Activated T-cell treated with anti-CD3 and anti-CD28 coated beads, Interleukin-2, amount 50 U/mL, for 48 hours (primary cell): ENCODE data around the gene NTRK3.

Experiments
- DNase-seq, 2 experiments: peaks; one replicate each; pipeline ENCODE4 v3.0.0-alpha.2; 2020

NTRK3 gene

DNA sequence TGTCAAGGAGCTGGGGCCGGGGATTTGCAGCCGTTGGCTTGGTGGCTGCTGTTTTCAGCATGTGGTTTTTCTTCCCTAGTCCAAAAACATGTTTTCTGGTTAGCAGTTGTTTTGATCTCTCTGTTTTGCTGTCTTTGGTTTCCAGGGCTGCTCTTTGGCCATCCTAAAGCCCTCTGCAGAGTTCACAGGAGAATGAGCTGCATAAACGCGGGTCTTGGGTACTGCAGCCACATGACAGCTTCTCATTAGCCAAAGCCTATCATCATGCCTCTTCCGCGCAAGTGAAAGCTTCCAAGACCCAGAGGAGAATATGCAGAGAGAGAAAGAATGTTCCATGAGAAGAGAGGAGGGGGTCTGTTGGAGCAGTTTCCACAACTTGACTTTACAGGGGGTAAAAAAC lies 138.5 kb downstream of the NTRK3 start:
- DNase-seq, result no peak

DNA sequence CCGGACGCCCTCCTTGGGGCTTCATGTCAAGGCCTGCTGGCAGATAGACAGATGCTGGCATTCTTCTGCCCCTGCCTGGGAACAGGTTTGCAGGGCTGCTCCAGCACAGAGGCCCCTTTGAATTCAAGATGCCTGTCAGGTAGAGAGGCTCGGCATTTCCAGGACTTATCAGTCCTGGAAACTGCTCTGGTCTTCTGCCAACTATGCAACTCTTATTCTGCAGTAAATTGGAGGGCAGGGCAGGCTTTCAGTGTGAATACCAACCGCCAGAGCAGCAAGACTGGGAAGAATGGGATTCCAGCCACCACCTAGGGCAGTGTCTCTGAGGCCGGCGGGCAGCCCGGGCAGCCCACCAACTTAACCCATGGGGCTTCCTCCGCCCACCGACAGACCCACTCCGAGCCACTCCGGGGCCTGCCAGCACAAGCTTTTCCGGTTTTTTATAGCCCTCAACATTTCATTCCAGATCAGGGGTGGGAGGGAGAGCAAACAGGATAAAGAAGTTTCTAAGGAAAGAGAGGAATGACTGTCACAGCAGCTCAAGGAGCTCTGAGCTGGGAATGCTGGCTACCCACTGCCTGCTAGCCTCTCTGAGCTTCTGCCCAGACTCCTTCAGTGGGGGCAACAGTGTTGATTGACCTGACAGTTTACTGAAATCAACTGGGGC lies 140.9 kb downstream of the NTRK3 start:
- DNase-seq, result no peak

DNA sequence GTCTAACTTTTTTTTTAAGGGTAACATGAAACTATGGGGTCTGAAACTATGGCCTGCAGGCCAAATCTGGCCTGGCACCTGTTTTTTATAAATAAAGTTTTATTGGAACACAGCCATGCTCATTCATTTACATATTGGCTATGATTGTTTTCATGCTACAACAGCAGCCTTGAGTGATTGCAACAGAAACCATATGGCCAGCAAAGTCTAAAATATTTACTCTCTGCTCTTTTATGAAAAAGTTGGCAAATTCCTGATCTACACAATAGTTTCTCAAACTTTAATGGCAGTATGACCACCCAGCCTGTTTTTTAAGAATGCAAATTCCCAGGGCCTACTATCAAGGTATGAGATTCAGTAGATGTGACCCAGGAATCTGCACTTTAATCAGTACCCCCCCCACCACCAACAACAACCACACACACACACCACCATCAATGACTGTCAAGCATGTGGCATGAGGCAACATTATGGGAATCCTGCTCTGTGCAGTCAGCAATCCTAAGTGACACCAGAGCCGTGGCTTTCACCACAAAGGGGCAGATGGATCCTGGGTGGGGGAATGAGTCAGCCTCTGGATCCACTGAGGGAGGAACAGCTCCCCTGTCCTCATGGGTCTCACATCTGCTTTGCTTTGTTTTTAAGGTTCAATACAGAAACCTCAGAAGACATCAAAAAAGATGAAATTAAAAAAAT lies 142.8 kb downstream of the NTRK3 start:
- no peak for DNase-seq

DNA sequence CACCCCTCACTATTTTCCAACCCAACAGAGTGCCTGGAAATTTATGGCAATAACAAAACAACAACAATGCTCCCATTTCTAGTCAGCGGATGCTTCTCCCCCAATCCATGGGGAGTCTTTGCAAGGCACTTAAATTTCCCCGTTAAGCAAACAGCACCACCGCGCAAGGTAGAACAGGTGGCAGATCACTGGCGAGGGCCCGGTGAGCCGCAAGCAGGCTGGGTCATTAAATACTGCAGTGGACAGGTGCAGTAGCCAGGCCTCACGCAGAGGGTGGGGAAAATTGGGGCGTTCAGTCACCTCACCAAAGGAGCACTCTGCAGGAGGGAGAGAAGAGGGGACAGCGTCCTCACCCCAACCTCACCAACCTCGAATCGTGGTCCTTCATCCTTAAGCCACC lies 147.5 kb downstream of the NTRK3 start:
- DNase-seq, result no peak

DNA sequence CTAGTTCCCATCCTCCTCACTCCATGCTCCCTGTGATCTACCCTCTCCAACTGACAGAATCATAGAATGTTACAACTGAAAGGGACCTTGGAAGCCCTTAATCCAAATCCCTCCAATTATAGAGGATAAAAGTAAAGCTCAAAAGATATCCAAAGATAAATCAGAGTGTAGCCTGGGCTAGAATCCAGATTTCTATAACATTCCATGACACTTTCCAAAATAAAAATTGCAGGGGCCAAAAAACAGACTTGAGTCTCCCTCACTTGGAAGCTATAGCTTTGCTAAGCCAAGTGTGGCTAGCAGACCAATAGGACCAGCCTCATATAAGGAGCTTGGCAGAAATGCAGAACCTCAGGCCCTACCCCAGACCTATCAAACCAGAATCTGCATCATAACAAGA lies 148.1 kb downstream of the NTRK3 start:
- DNase-seq, result no peak

DNA sequence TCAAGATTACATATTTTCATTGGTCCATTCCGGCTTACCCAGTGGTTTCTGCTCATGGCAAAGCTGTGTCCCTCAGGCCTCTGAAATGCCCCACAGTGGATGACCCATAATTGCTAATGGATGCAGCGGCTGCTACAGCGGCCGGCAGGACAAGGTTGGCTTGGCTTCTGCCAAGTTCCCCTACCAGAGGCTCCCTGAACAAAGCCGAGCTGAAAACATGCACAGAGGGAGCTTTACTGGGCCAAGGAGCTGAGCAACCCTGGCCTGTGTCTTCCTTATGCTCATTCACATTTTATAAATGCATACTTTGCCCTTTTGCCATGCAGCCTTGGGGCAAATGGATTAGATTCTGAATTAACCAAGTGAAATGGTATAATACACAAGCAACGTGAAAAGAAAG lies 150.5 kb downstream of the NTRK3 start:
- no peak for DNase-seq

DNA sequence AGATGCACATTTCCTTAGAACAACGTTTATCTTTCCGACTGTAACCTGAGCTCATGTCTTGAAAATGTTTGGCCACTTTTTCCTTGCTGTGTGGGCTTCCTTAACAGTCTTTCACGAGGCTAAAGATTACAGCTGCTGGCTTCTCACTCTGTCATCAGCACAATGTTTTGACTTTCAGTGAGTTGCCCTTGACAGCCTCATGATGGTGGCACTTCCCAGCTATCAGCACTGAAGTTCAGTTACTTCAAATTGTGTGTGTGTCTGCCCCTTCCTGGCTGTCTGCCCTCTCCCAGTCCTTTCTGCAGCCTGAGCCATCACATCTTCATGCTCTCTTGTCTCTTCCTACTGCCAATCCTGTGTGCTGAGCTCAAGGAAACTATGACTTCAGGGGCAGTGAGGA lies 152.2 kb downstream of the NTRK3 start:
- no peak for DNase-seq

DNA sequence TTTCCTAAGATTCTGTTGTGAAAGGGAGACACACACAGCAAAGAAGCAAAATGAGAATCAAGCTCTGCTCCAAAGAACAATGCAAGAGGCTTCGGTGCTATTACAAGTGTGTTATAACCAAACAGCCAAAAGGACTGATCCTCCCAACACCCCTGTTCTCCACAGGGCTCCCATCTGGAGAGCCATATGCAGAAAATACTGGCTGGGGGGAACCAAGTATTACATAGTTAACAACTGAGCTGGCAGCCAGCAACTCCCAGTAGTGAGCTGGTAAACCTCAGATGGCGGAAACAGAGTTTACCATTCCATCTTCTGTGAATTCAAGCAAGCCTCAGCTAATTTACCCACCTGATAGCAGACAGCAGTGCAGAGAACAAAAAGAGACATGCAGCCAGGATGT lies 156.4 kb downstream of the NTRK3 start:
- DNase-seq, result no peak

DNA sequence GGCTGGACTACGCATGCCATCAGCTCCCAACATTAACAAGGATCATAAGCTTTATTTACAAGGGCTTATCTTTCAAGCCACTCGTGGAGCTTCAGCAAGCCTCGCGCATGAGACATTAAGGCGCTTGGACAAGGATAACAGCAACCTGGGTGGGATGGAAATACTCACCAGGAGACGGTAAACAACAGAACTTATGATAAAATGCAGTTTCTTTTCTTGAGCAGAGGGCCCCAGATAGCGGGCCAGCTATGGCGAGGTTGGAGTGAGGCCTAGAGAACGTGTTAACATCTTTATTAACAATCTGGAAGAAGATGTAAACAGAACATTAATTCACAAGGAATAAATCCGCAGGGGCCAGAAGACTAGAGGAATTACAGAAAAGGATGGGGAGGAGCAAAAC lies 158.2 kb downstream of the NTRK3 start:
- DNase-seq, result no peak

DNA sequence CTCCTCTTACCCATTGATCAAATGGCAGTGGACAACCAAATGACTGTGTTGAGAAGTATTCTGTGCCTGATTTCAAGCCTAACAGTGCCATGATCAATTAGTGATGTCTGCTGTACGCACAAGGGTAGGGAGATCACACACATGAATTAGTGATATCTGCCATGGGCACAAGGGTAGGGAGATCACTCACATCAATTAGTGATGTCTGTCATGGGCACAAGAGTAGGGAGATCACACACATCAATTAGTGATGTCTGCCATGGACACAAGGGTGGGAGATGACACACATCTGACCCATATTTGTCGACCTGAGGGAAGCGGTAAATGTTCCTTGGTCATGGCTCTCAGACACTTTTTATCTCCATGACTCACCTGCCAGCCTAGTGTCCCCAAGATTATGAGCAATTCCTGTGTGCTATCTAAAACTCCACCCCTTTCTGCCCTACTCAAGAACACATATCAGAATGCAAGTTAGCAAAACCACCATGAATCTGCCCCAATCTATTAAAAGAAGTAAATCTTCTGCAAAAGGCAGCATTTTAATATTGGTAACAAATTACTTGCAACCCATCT lies 165.0 kb downstream of the NTRK3 start:
- DNase-seq, result no peak

DNA sequence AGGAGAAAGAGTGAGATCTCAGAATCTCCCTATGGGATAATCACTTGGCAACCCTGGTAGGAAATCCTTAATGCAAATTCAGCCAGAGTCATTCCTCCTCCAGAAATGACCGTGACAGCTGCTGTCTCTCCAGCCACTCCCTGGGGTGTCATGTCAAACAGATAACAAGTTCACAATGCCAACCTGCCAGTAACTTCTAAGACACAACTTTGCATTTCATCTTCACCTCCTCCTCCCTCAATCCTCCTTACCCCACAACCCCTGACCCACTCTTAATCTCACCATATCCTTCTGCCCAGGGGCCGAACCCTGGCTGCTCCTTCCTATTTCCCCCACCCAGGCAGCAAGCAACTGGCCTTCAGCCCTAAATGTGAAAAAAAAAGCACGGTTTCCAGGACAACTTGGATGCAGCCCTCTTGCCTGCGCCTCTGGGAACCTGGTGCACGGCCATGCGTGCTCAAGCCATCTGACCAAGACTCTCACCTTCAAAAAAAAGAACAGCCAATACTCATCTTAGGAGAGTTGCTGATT lies 166.0 kb downstream of the NTRK3 start:
- DNase-seq, result no peak

DNA sequence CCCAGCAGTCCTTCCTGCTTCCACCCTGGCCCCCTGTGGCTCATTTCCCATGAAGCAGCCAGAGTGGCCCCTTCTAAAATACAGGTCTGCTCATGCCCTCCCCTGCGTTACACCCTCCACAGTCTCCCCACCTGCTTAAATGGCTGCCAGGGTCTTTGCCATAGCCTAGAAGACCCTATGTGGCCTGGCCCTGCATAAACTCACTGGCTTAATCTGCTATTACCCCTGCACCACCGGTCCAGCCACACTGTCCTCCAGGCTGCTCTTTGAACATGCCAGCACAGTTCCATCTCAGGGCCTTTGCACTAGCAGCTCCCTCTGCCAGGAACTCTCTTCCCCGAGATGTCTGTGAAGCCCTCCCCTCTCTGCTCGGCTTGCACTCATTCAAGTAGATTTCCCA lies 166.8 kb downstream of the NTRK3 start:
- DNase-seq, result no peak

DNA sequence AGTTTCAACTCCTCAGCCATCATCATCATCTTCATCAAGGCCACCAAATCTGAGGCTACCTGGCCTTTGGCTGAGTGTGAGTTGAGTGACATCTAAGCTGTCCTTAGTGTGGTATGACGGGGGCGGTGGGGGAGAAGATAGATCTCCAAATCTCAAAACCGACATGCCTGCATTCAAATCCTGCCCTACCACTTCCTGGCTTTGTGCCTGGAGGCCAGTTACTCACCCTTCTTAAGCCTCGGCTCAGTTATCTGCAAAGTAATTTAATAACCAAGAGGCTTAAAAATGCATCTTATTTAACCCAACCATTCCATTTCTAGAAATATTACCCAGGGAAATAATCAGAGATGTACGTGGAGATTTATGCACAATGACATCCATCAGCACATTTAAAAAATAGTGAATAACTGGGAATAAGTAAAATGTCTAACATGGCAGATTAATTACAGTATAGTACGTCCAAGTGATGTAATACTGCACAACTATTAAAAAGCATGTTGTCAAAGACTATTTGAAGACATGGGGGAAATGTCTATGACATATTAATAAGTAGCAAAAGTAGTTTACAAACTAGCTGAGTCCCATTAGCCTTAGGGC lies 167.4 kb downstream of the NTRK3 start:
- DNase-seq, result no peak

DNA sequence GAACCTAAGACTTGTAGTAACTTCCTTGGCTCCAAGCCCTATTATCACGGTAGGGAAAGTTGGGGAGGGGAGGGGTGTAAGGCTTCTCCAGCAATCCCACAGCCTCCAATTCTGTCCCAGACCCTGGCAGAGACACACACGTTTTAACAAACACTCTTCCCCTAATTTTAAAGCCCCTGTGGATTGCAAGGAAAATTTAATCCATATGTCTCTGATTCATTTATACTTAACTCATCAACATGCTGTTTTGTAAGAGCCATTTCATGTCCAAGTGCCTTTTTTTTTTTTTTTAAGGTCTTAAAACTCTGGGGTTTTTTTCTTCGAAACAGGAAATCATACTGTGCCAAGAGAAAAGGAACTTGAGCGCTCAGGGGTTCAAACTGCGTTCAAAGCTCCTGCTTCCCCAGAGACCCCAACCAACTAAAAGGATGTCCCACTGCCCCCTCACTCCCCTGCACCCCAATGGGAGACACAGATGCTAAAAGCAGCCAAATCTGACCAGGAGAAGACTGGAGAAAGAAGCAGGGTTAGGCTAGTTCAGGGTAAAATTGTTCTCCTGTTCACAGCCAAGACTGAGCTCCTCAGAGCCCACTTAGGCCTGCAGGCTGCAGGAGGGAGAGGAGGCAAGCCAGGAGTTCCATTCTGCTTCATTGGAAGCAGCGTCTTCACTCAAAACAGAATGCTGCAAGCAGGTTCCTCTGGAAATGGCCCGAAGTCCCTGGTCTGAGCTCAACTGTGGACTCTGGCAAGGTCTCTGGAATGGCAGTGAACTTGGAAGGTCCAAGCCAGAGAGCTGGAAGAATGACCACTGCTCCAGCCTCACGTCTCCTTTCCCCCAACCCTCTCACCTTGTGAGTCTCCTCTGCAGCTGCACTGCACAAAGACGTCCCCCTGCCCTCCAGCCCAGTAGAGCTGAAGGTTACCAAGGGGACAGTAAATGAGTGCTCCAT lies 172.5 kb downstream of the NTRK3 start:
- DNase-seq, result no peak

DNA sequence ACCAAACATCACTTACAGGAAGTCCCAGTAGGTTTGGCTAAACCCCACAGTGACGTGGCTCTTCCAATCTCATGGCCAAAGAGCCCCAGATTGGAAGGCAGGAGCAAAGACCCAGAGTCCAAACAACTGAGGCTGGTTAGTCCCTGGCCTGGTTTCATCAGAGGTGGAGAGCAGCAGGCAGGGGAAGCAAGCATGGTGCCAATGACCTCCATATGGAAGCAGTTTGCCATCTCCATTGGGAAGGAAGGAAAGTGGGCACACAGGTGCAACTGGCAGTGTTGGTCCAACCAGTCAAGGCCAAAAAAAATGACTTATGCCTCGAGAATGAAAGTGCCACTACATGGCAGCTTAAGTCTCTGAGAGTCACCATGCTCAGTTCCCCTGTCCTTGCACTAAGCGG lies 175.9 kb downstream of the NTRK3 start:
- DNase-seq, result no peak

DNA sequence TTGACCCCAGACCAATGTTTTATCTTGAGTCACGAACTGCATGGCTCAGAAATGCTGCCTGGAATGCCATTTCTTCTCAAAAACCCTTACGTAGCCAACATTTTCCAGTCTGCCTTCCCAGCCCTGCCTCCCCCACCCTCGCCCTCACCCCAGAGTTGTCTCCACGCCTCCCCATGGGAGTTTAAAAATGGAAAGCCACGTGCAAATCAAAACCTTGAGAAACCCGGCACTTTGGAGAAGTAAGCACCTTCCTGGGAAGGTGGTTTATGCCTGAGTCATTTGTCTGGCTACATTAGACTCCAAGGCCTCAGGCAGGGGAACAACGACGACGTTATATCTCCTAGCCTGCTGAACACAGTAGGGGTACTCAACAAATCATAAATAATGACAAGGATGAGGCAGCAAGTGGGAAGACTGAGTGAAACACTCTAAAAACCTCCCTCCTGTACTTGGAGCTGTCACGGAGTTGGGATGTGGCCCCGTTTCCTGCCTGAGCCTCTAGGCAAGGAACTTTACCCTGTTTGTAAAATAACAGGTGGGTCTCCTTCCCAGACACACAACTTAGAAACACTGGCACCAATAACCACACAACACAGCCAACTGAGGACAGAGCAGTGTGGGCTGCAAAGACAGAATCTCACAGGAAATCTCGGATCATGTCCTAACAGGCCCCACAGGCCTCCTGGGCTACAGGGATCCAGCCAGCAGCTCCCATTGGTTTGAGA lies 179.1 kb downstream of the NTRK3 start:
- no peak for DNase-seq

DNA sequence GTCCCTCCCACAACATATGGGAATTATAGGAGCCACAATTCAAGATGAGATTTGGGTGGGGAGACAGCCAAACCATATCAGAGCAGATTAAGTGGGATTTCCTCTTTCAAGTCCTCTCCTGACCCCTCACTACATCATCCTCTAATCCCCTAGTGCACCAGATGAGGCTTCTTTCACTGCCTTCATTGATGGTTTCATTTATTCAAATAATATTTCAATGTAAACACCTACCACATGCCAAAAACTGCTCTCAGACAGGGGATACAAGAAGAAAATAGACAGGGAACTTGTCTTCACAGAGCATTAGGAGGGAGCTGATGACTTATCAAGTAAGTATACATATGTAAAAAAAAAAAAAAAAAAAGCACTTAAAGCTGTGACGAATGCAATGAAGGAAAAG lies 180.2 kb downstream of the NTRK3 start:
- DNase-seq, result no peak

DNA sequence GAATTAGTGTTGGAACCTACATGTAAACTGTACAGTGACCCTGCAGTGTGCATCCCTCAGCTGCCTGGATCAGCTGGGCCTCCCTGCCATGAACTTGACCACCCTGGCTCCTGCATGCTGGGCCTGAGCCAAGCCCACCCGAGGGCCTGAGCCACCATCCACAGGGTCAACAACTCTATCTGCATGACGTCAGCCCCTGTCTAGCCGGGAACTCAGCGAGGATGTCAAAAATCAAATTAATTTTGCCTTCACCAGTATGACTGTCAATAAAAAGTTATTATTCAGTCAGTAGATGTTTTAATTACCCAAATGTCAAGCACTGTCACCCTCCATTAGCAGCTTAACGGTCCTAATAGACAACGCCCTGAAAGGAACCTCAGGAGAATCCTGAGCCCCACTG lies 181.4 kb downstream of the NTRK3 start:
- DNase-seq, result no peak

DNA sequence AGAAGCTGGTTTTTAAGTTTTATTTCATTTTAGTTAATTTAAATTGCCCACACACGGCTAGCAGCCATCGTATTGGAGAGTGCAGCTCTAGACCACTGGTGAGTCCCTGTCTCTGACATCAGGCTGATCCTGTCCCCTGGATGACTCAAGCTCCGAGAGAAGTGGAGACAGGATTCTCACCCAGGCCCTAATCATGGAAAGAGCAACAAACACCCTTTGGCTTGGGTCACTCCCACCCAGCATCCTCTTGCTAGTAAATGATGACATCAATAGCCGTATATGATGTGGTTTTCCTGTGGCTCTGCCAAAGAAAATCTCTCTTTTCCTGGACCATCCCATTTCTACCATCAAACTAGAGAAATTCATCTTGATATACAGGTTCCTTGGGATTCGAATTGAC lies 182.2 kb downstream of the NTRK3 start:
- DNase-seq, result no peak

DNA sequence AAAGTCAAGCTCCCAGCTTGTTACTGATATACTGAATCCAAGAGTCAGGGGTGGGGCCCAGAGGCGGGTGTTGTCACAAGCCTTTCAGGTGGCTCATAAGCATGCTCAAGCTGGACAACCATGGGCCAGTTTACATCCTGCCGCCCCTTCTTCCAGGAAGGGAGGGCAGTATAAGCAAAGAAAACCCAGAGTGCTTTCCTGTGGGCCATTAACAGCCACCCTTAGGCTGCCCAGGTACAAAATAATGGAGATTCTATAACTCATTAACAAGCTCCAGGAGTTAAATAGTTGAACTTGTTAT lies 183.2 kb downstream of the NTRK3 start:
- no peak for DNase-seq

DNA sequence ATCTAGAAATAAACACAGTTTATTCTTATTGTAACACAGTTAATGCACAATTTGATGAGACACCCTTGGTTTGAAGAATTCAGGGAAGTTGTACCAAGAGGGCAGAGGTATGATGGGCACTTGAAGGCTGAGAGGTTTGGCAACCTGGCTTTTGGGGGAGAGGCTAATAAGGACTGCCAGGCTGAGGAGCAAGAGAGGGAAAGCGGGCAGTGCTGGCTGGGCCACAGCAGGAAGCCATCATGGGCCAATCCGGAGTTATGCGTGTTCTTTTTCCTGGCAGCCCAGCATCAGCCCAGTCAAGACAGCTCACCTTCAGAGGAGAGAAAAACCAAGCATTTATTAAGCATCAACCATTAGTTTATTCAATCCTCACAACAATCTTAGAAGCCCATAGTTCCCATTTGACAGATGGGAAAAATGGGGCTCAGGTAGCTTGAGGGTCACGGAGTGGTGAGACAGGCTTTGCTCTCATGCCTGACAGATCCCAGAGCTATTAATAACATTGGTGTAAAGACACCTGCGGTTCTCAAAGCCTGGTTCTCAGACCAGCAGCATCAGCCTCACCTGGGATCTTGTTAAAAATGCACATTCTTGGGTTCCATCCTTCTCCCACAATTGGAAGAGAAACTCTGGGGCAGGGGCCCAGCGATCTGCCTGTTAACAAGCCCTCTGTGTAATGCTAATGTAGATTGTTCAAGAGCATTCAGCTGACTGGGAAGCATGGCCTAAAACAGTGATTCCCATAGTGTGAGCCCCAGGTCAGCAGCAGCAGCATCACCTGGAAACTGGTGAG lies 183.7 kb downstream of the NTRK3 start:
- no peak for DNase-seq
